Liver (tissue), 3 donors: ENCODE results near the gene TSPAN16.

Experiments
- EGR1 ChIP-seq, 2 donors: IDR thresholded peaks; 2 replicates each; pipeline ENCODE4 v1.6.1; 2016 to 2018; ENCODE audit warnings: antibody characterized with exemption in 2 of 2, low read depth in 2 of 2
- FOXA1 ChIP-seq: IDR thresholded peaks from 2 replicates; pipeline ENCODE4 v1.6.1; 2016; ENCODE audit warnings: antibody characterized with exemption
- GABPA ChIP-seq, 2 donors: IDR thresholded peaks in 1 of 2; conservative IDR thresholded peaks in 1 of 2; 2 replicates each; pipeline ENCODE4 v1.6.1; 2016; ENCODE audit warnings: antibody characterized with exemption in 2 of 2, mild to moderate bottlenecking in 1 of 2, moderate library complexity in 1 of 2
- RAD21 ChIP-seq, 2 donors: IDR thresholded peaks; 2 replicates each; pipeline ENCODE4 v1.6.1; 2016; ENCODE audit warnings: antibody characterized with exemption in 2 of 2, mild to moderate bottlenecking in 2 of 2
- RXRA ChIP-seq, 2 donors: IDR thresholded peaks; 2 replicates each; pipeline ENCODE4 v1.6.1; 2017 to 2018; ENCODE audit warnings: antibody characterized with exemption in 2 of 2, mild to moderate bottlenecking in 1 of 2
- SP1 ChIP-seq: IDR thresholded peaks from 2 replicates; pipeline ENCODE4 v1.6.1; 2018; ENCODE audit warnings: antibody characterized with exemption, mild to moderate bottlenecking
- TAF1 ChIP-seq: conservative IDR thresholded peaks from 2 replicates; pipeline ENCODE4 v1.6.1; 2016; ENCODE audit warnings: antibody characterized with exemption, mild to moderate bottlenecking
- TF ChIP-seq, protein P1 (sequence below): fragments of 150-350 bp; IDR thresholded peaks from 2 replicates; pipeline ENCODE4 v1.5.1; 2017; ENCODE audit warnings: improper control_type of control experiment, low read depth, low read length; ENCODE audit not compliant: missing input control
- TF ChIP-seq, protein P2 (sequence below): IDR thresholded peaks from 2 replicates; pipeline ENCODE4 v1.6.1; 2016; ENCODE audit warnings: antibody characterized with exemption
- TF ChIP-seq, protein P3 (sequence below): IDR thresholded peaks from 2 replicates; pipeline ENCODE4 v1.6.1; 2016; ENCODE audit warnings: antibody characterized with exemption, mild to moderate bottlenecking
- TF ChIP-seq, protein P4 (sequence below): IDR thresholded peaks from 2 replicates; pipeline ENCODE4 v1.6.1; 2016; ENCODE audit warnings: antibody characterized with exemption
- donor health status: healthy.
- donor health status: healthy.

DNA sequence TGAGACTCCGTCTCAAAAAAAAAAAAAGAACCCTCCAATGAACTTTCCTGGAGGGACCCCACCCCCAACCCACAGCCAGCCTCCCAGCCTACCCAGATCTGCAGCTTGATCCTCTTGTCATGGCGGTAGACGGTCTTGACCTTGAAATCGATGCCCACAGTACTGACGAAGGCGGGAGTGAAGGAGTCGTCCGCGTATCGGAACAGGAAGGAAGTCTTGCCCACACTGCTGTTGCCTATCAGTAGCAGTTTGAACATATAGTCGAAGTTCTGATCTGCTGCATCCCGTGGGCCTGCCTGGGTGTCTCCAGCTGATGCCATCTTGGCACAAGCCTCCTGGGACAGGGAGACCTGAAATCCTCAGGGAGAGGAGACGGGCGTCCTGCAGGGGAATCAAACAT lies 41.1 kb downstream of the TSPAN16 start:
- TF ChIP-seq, protein P1, sequence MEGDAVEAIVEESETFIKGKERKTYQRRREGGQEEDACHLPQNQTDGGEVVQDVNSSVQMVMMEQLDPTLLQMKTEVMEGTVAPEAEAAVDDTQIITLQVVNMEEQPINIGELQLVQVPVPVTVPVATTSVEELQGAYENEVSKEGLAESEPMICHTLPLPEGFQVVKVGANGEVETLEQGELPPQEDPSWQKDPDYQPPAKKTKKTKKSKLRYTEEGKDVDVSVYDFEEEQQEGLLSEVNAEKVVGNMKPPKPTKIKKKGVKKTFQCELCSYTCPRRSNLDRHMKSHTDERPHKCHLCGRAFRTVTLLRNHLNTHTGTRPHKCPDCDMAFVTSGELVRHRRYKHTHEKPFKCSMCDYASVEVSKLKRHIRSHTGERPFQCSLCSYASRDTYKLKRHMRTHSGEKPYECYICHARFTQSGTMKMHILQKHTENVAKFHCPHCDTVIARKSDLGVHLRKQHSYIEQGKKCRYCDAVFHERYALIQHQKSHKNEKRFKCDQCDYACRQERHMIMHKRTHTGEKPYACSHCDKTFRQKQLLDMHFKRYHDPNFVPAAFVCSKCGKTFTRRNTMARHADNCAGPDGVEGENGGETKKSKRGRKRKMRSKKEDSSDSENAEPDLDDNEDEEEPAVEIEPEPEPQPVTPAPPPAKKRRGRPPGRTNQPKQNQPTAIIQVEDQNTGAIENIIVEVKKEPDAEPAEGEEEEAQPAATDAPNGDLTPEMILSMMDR = no peak
- TF ChIP-seq TAF1 (no peak), EGR1 (IDR thresholded peaks at IDR 0.05; ENCODE audit: low read depth in 2 of 2) (no peak), FOXA1 (no peak), RAD21 (IDR thresholded peaks at IDR 0.05) (no peak), RXRA (IDR thresholded peaks at IDR 0.05) (no peak), SP1 (no peak), GABPA (IDR thresholded peaks at IDR 0.05 in 1 of 2, conservative IDR thresholded peaks at IDR 0.05 in 1 of 2) (no peak)
- TF ChIP-seq, protein P2, sequence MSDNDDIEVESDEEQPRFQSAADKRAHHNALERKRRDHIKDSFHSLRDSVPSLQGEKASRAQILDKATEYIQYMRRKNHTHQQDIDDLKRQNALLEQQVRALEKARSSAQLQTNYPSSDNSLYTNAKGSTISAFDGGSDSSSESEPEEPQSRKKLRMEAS = no peak
- TF ChIP-seq, protein P3, sequence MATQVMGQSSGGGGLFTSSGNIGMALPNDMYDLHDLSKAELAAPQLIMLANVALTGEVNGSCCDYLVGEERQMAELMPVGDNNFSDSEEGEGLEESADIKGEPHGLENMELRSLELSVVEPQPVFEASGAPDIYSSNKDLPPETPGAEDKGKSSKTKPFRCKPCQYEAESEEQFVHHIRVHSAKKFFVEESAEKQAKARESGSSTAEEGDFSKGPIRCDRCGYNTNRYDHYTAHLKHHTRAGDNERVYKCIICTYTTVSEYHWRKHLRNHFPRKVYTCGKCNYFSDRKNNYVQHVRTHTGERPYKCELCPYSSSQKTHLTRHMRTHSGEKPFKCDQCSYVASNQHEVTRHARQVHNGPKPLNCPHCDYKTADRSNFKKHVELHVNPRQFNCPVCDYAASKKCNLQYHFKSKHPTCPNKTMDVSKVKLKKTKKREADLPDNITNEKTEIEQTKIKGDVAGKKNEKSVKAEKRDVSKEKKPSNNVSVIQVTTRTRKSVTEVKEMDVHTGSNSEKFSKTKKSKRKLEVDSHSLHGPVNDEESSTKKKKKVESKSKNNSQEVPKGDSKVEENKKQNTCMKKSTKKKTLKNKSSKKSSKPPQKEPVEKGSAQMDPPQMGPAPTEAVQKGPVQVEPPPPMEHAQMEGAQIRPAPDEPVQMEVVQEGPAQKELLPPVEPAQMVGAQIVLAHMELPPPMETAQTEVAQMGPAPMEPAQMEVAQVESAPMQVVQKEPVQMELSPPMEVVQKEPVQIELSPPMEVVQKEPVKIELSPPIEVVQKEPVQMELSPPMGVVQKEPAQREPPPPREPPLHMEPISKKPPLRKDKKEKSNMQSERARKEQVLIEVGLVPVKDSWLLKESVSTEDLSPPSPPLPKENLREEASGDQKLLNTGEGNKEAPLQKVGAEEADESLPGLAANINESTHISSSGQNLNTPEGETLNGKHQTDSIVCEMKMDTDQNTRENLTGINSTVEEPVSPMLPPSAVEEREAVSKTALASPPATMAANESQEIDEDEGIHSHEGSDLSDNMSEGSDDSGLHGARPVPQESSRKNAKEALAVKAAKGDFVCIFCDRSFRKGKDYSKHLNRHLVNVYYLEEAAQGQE = no peak
- TF ChIP-seq, protein P4, sequence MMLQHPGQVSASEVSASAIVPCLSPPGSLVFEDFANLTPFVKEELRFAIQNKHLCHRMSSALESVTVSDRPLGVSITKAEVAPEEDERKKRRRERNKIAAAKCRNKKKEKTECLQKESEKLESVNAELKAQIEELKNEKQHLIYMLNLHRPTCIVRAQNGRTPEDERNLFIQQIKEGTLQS = no peak
